HPDE6-E6E7 (cell line): Measurements from ENCODE around the gene IQCH.

Experiments used
- DNase-seq: peaks from one replicate; pipeline ENCODE4 v3.0.0; 2011; ENCODE audit warnings: missing footprints; ENCODE audit errors: extremely low spot score

IQCH gene

DNA sequence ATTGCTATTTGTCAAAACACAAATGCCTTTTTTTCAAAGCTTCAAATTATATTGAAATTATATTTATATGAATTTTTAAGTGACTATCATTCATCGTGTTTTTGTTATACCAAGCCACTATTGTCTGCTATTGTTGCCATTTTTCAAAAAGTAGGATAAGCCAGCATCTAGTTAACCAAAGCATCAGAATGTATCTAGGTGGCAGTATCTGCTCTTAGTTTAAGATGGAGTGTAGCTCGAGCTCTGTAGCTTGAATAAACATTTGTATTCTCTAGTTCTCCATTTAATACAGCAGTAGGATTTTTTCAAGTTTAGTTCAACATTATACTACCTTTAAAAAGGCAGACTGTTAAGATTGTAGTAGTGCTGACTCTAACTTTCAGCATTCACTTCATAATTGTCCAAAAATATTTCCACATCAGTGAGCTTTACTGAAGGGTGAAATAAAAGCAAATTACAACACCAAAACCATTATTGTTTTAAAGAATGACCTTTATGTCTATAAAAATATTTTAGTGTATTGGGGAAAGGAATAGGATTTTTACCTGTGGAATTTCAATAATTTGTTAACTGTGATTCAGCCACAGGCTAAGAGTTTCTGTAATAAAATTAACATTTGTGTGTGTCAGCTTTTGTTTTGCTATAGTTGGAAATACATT lies 246.7 kb downstream of the IQCH start:
- DNase-seq, result peak; percentile 10

DNA sequence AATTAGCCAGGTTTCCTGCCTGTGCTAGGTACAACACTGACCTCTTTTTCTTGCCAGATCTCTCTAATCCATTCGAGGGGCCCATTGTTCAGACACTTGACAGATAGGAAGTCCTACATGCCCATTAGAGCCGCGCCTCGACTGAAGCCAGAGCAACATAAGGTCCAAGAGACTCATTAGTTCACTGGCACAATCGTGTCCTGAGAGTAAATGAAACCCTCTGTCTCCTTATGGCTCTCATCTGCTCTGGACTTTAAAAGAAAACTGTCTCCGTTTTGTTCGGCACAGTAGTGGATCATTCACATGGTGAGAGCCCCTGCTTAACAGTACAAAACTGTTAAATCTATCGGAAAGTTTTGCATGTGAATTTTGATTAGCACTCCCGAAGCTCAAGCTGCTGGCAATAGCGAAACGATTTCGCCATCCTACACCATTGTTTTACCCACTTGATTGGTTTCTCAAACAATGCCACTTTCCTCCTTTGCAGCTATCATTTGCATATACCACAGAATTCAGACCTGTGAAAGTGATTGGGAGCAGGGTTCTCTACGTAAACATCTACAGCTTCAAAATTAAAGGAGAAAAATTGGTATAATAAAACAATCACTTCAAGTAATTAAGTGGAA lies 247.4 kb downstream of the IQCH start:
- DNase-seq, result no peak

DNA sequence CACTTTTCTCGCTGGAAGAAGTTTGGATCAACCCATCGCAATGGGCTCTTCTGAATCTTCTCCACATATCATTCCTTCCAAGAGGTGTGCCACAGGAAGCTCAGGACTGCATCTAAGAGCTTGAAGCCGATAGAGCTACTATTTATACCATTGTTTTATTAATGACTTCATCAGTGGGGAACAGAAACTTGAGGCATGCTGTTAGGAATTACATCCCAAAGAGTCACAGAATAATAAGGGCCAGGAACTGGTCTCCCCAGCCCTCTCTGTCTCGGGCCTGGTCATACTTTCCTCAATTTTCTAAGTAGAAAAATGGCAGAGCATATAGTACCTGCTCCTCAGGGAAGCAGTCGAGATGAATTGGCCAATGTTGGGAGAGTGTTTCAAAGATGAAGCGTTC lies 249.5 kb downstream of the IQCH start:
- no peak for DNase-seq

DNA sequence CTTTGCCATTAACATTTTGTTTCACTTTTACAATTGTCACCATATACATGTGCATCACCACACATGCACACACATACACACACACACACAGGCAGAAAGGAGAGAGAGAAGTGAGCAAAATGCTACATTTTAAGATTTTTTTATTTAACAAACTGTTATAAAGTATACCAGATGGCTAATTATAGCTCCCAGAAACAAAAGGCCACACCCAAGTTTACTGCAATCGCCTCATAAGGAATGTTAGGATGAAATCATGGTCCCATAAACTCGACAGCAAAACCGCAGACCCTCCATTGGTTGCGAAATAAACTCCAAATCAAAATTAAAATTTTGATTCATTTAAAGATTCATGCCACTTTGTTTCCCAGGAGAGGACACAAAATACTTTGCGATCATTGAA lies 250.2 kb downstream of the IQCH start:
- no peak for DNase-seq

DNA sequence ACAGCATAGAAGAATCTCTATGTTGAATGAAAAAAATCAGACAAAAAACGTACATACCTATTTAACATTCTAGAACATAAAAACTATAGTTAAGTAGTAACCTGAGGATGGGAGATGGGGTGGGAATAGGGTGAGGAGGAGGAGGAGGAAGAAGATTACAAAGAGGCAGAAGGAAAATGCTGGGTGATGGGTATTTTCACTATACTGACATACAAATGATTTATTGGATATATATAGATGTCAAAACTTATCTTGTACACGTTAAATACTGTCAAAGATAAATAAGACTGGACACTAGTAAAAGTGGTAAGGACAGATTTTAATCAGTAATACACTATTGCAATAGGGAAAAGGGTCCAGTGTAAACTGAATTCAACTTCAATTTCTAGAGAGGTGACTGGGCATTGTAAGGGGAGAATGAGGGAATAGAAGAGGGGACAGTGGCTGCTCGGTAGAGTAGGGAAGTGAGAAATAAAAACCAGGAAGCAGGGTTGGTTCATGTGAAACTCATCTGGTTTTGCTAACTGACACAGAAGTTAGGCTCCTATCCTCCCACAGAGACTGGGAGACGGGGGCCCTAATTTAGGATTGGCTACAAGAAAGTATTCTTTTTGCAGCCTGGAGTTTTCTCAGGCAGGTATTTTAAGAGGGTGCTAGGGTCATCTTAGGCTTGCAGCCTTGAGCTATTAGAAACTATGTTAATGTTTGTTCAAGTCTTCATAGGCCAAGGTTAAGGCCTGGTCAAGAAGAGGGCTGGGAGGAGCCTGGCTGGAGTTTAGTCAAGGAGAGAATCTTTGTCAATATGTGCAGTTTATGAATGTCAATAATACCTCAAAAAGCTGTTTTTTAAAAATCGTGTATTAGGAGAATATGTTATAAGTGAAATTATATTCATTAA lies 251.3 kb downstream of the IQCH start:
- no peak for DNase-seq

DNA sequence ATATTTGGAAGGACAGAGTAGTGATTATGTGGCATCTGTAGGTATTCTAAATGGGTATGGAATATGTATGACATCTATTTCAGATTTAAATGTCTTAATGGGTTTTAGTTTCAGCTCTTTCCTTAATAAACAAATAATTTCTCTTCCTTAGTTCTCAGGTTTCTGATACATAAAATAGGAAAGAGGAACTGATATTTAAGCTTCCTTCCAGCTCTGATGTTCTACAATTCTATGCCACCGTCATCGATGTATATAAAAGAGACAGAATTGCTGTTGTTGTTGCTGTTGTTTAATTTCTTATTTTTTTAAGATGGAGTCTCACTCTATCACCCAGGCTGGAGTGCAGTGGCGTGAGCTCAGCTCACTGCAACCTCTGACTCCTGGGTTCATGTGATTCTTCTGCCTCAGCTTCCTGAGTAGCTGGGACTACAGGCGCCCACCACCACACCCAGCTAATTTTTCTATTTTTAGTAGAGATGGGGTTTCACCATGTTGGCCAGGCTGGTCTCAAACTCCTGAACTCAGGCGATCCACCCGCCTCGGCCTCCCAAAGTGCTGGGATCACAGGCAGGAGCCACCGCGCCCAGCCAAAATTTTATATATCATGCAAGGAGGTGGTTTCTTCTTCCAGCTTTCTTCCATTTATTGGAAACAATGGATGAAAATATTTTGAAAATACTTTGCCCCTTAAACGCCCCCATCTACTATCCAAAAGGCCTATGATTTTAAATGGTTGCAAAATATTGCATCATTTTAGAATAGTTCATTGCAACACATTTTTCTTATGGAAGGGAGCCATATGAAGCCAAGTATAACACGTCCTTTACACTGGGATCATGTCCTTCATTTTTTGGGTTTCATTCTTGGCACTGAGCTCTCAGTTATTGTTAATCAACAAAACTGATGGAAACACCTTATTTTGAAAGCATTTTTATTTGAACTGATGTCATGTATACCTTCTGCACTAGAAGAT lies 252.5 kb downstream of the IQCH start:
- no peak for DNase-seq

DNA sequence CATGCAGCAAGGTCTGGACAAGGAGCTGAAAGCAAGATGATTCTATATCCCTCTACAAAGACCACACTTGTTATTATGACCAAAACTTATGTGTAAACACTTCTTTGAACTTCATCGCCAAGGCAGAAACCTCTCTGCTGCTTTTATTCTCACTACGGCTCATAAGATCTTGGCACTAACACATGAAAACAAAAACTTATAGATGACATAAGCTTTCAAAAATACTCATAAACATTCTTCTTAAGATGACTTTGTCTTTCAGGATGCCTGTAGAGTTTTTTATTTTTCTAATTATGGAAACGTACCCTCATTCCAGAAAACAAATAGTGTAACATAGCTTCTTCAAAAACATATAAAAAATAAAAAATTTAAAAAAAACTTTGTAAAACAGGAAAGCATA lies 253.8 kb downstream of the IQCH start:
- no peak for DNase-seq

DNA sequence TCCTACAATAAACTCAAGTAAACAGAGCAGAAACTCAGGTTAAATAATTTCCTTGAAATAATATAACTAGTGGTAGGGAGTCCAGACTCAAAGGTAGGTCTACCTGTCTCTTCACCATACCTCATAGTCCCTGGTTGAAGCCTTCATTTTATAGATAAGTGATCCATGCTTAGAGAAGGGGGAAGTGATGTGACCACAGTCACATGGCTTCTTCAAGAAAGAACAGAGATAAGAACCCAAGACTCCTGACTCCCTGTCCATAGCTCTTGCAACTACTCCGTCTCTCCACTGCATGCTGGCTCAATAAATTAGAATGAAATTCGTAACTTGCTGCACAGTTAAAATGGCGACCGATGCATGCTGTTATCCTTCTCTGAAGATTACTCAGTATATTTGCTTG lies 255.3 kb downstream of the IQCH start:
- no peak for DNase-seq

DNA sequence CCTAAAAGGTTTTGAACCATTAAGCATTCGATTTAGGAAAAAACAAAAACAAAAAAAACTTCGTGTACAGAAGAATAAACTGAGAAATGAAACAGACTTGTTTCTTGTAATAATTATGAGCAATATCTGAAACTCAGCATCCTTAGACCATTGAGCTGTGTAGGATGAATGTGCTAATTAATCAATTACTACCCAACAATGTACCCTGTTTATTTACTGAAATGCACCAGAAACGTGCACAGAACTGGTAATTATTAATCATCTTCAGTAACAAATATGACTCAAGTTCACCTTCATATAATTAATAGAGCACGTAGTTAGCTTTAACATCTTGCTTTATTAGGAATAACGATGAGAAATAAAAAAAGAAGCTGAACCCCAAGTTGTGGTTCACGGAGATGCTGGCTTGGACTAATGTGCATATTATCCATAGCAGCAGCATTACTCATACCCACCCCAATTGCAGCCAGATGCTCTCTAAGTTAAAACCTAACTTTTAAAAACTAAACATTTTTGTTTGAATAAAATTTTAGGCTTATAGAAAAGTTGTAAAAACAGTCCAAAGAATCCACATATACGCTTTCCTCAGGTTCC lies 256.1 kb downstream of the IQCH start:
- no peak for DNase-seq

DNA sequence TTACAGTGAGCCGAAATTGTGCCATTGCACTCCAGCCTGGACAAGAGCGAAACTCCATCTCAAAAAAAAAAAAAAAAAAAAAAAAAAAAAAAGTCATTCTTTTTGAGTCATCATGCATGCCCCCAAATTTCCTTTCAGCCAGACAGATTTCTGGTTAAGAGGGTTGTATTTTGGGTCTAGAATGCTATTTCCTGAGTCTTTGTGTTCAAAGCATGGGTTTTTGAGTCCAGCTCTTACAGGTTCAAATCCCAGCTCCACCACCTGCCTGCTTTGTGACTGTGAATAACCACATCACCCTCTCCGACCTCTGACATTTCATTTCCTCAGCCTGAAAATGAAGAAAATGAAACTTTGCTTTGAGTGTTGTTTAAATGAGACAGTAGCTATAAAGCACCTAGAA lies 257.0 kb downstream of the IQCH start:
- no peak for DNase-seq

DNA sequence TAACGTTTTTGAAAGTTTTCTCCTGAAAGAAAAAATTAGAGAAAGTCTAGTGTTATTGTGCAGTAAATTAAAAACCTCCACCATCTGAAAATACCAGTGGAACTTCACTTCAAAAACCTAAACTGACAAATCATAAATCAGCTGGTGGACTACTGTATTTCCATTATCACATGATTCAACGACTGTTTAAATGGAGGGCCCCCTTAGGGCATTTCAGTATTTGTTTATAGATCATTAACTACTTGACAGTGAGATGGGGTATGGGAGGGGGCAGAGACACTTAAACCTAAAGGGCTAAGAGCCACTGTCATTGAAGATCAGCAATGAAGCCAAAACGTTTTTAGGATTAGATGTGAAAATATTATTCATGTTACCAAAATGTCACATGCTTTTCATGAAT lies 257.6 kb downstream of the IQCH start:
- no peak for DNase-seq

DNA sequence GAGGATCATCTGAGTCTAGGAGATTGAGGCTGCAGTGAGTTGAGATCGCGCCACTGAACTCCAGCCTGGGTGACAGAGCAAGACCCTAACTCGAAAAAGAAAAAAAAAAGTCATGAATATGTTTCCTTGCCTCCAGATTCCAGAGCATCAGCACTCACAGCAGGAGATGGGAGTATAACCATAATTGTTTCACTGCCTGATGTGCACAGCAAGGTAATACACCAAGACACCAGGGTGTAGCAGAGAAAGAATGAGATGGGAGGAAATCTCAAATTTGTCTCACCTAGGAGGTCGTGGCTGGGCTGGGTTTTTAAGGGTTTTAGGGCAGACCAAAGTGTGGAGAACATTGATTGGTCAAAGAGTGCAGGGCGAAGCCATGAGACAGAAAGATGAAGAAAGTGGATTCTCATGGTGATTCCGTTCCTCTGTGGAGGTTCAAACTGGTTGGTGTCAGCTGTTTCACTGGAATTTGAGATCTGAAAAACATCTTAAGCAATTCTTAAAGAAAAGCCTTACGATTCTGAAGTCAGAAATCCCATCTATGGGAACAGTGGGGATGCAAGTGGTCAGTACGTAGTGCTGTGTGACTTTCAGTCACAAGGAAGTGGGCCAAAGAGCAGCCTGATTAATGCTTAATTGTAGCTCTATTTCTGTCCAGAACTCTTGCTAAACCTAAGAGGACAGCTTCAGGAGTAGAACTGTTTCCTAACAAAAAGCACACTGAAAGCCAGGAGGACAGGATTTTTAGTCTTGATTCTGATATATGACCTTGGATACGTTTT lies 258.5 kb downstream of the IQCH start:
- no peak for DNase-seq

DNA sequence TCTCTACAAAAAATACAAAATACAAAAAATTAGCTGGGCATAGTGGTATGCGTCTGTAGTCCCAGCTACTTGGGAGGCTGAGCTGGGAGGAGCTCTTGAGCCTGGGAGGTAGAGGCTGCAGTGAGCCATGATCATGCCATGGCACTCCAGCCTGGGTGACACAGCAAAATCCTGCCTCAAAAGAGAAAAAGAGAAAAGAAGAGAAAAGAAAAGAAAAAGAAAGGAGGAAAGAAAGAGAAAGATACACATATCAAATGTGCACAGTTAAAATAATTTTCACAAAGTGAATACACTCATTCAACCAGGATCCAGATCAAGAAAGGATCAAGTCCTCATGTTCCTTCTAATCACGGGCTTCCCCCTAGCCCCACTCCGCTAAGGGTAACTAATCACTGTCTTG lies 260.5 kb downstream of the IQCH start:
- no peak for DNase-seq

DNA sequence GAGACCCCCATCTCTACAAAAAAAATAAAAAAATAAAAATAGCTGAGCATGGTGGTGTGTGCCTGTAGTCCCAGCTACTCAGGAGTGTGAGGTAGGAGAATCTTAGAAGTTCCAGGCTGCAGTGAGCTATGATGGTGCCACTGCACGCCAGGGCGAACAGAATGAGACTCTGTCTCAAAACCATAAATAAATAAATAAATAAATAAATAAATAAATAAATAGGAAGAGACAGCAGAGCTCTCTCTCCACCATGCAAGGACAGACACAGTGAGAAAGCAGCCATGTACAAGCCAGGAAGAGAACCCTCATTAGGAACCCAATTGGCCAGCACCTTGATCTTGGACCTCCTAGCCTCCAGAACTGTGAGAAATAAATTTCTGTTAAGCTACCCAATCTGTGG lies 261.0 kb downstream of the IQCH start:
- DNase-seq, result no peak

DNA sequence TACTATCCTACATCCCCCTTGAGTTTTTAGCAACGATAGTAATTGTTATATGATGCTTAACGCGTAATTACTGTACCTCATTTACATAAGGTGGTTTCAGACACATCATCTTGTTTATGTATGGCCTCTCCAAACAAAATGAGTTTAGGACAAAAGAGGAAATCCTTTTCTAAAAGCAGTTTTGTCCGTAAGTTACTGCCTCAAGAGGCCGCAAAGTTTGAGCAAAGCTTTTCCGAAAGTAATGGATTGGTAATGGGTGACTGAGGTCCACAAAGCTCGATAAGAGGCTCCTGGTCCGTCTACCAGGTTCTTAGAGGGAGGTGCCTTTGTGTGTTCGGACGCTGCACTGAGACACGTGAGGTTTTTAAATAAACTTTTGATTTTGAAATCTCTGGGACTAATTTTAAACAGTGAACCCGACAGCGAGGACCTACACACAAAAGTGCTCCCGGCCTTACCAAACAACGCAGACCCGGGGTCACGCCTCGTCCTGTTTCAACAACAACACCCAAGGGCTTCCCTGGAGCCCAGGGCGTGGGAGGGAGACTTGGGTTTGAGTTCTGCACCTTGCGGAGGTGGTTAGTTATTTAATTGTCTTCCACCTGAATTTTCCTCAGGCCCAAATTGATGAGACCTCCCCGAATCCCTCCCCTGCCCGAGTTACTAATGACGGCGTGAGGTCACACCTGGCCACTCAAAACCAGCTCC lies 265.9 kb downstream of the IQCH start:
- DNase-seq, result no peak

DNA sequence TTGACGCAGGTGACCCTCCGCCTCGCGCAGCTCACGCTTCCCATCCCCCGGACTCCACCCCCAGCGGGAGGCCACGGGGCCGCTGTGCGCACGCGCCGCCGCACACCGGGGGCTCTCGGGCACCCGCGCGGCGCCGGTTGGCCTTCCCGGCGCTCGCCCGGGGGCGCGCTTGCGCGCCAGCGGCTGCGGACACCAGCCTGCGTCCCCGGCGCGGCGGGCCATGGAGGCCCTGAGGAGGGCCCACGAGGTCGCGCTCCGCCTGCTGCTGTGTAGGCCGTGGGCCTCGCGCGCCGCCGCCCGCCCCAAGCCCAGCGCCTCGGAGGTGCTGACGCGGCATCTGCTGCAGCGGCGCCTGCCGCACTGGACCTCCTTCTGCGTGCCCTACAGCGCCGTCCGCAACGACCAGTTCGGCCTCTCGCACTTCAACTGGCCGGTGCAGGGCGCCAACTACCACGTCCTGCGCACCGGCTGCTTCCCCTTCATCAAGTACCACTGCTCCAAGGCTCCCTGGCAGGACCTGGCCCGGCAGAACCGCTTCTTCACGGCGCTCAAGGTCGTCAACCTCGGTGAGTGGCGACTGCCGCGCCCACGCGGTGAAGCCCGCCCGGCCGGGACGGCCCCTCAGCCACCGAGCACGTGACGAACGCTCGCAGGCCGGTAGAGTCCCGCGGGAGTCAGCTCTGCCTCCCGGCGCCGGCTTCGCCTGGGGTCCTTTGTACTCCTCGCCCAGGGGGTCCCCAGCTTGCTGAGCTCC lies 266.6 kb downstream of the IQCH start, which contains the start of gene C15orf61:
Gene C15orf61 (plus strand): TSS at position 103 of the 754 bp plus-strand sequence. CDS start 118 bp downstream, at position 221.
- peak; percentile 93 for DNase-seq

DNA sequence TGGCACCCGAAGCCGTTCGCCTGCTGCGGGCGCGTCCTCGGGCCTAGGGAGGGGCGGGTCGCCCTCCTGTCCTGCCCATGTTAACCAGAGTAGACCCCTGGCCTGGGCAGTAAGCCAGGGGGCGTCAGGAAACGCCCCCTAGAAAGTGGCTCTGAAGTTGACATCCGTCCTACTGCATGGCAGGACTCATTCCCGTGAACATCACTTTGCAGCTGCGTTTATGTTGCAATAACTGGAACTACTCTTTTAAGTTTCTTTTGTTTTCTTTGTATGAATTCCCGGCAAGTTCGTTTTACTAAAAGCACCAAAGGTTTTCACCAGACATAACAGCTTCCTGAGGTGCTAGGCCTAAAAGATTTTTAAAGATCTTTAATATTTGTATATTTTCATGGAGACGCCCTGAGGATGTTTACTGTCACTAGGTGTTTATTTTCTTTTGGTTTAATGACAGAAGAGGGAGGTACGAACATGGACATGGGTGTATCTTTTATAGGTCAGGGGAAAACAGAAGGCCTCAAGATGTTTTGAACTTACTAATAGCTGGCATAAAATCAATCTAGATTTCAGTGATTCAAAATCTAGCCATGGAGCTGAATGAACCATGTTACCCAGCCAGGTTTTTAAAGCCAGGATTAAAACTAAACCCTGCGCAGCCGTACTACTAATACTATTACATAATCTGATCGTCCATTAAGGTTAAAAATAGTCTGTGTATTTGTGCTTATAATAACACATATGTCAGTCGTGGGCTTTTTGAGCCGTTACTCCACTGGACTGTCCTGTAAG lies 267.4 kb downstream of the IQCH start:
- no peak for DNase-seq

DNA sequence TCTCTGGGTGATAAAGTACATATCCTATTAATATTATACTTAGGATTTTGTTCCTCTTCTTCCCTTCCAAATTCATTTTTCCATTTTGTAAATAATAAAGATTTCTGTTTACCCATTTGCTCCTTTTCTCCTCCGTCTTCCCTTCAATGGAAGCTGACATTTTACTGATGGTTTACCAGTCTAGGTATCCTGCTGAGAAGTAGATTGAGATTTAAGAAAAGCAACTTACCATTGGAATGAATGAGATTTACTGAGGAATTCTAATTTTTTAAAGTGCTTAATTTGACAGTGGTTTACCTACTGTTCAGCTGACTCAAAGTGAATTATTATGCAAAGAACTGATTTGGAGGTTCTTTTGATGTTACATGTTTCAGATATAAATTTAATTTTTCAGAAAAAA lies 268.7 kb downstream of the IQCH start:
- no peak for DNase-seq
